D721Med (cell line): ENCODE results near the gene TBC1D2.

ENCODE experiments used
- DNase-seq: peaks from one replicate; pipeline ENCODE4 v3.0.0; 2011; ENCODE audit warnings: low spot score; ENCODE audit not compliant: insufficient read length
- FAIRE-seq: peaks from 2 replicates; lab custom pipeline; 2011; peaks lifted over from hg19 to GRCh38; lab: Jason Lieb, UNC
- CTCF ChIP-seq: IDR thresholded peaks from 2 replicates; pipeline ENCODE4 v1.5.1; 2012; ENCODE audit warnings: mild to moderate bottlenecking, control low read depth; ENCODE audit not compliant: insufficient read depth; ENCODE audit errors: missing control alignments

The TBC1D2 gene

GRCh38 chr9:98236901-98237487 lies 18.5 kb downstream of the TBC1D2 start:
- DNase-seq: no peak
- no peak for TF ChIP-seq CTCF
- FAIRE-seq: no peak

- no peak for TF ChIP-seq CTCF
- FAIRE-seq (no peak), DNase-seq (no peak)
Measured at GRCh38 chr9:98235126-98235525, 20.3 kb downstream of the TBC1D2 start.

GRCh38 chr9:98234245-98234825 lies 21.1 kb downstream of the TBC1D2 start:
- no peak for FAIRE-seq
- no peak for TF ChIP-seq CTCF

GRCh38 chr9:98232926-98233325 lies 22.5 kb downstream of the TBC1D2 start:
- DNase-seq (no peak), FAIRE-seq (no peak)
- TF ChIP-seq CTCF: no peak

More at GRCh38 chr9:98234245-98234825, 21.1 kb downstream of the TBC1D2 start:
- no peak for DNase-seq

- TF ChIP-seq CTCF: no peak
- FAIRE-seq (no peak), DNase-seq (no peak)
Measured at GRCh38 chr9:98231770-98232478, 23.5 kb downstream of the TBC1D2 start.

- DNase-seq: no peak
- FAIRE-seq: no peak
- TF ChIP-seq CTCF: no peak
Measured at GRCh38 chr9:98230789-98231188, 24.7 kb downstream of the TBC1D2 start.

GRCh38 chr9:98230304-98230703 lies 25.1 kb downstream of the TBC1D2 start:
- FAIRE-seq (no peak), DNase-seq (no peak)
- no peak for TF ChIP-seq CTCF
